ENCODE results near the gene OGDH. TPM values are rescaled to one million over a fixed set of nuclear protein-coding genes. Genes with fewer than 3 reads are reported as not detected.
"Not testable (repeated sequence)": the region's sequence is repeated elsewhere in the genome, so short reads cannot be mapped to it uniquely, and the experiment has no call there.

The OGDH gene
- total RNA-seq, 1 donor from 2014 or later, result 67.1 TPM

DNA sequence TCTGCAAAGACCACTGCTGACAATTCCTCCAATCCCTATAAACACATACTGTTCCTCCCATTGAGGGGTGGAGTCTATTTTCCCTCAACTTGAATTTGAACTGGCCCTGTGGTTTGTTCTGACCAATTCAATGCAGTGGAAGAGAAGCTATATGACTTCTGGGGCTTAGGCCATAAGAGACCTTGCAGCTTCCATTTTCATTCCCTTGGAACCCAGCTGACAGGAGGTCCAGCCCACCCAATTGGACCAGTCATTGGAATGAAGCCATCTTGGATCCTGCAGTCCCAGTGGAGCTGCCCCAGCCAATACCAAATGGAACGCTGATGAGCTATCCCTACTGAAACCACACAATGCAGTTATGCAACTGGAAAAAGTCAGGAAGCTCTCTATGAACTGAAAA lies 15.5 kb upstream of the OGDH start:
- DNase-seq (ENCODE audit: low spot score), result no peak
- H3K4me3 Mint-ChIP-seq (ENCODE audit: unreplicated experiment), result no peak overlapping the region
- no peaks in the 10 kb centered on the region for H3K9me3 Mint-ChIP-seq (ENCODE audit: unreplicated experiment)
- H3K36me3 Mint-ChIP-seq (ENCODE audit: low read depth, unreplicated experiment), result no peaks in the 10 kb centered on the region
- H3K27ac Mint-ChIP-seq (ENCODE audit: unreplicated experiment), result no peak overlapping the region
- TF ChIP-seq, protein P1, sequence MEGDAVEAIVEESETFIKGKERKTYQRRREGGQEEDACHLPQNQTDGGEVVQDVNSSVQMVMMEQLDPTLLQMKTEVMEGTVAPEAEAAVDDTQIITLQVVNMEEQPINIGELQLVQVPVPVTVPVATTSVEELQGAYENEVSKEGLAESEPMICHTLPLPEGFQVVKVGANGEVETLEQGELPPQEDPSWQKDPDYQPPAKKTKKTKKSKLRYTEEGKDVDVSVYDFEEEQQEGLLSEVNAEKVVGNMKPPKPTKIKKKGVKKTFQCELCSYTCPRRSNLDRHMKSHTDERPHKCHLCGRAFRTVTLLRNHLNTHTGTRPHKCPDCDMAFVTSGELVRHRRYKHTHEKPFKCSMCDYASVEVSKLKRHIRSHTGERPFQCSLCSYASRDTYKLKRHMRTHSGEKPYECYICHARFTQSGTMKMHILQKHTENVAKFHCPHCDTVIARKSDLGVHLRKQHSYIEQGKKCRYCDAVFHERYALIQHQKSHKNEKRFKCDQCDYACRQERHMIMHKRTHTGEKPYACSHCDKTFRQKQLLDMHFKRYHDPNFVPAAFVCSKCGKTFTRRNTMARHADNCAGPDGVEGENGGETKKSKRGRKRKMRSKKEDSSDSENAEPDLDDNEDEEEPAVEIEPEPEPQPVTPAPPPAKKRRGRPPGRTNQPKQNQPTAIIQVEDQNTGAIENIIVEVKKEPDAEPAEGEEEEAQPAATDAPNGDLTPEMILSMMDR (IDR thresholded peaks at IDR 0.05; ENCODE audit: unreplicated experiment), result no peak
- no peaks in the 10 kb centered on the region for H3K27me3 Mint-ChIP-seq (ENCODE audit: unreplicated experiment)
- no peaks in the 10 kb centered on the region for H3K4me1 Mint-ChIP-seq (ENCODE audit: unreplicated experiment)

DNA sequence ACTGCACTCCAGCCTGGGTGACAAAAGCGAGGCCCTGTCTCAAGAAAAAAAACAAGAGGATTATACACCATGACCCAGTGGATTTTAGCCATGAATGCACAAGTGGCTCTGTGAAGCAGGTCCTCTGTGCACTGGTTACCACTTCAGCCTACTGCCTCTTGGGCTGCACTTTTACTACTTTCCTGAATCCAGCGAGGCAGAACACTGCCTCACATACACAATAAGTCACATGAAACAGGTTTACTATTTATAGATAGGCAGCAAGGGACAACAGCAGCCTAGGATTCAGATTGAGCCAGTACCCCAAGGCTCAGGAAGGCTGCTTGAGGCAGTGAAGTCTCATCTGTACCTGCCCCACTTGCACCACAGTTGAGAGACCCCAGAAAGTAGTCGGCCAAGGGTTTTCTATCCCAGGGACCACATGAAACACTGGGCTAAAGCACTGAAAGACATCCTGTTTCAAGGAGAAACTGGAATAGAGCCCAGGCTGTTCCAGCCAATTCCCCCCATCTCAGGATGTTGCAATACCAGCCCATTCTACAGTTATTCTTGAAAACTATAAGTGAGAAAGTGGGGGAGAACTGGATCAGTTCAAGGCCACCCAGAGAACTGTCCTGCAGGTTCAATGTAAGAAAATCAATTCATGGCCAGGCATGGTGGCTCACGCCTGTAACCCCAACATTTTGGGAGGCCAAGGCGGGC lies 10.3 kb upstream of the OGDH start:
- no peaks in the 10 kb centered on the region for H3K36me3 Mint-ChIP-seq (ENCODE audit: low read depth, unreplicated experiment)
- no peaks in the 10 kb centered on the region for H3K9me3 Mint-ChIP-seq (ENCODE audit: unreplicated experiment)
- TF ChIP-seq, protein P1 (IDR thresholded peaks at IDR 0.05; ENCODE audit: unreplicated experiment), result no peak
- DNase-seq (ENCODE audit: low spot score), result no peak
- H3K4me1 Mint-ChIP-seq (ENCODE audit: unreplicated experiment), result no peaks in the 10 kb centered on the region
- H3K27me3 Mint-ChIP-seq (ENCODE audit: unreplicated experiment), result peaks cover 3% of the 10 kb centered on the region
- H3K4me3 Mint-ChIP-seq (ENCODE audit: unreplicated experiment), result no peak overlapping the region
- H3K27ac Mint-ChIP-seq (ENCODE audit: unreplicated experiment), result no peak overlapping the region

DNA sequence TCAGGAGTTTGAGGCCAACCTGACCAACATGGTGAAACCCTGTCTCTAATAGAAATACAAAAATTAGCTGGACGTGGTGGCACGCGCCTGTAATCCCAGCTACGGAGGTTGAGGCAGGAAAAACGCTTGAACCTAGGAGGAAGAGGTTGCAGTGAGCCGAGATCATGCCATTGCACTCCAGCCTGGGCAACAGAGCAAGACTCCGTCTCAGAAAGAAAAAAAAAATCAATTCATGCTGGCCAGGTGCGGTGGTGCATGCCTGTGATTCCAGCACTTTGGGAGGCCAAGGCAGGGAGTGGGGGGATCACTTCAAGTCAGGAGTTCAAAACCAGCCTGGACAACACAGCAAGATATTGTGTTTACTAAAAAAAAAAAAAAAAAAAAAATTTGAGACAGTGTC lies 9.2 kb upstream of the OGDH start:
- DNase-seq (ENCODE audit: low spot score); H3K4me1 Mint-ChIP-seq (ENCODE audit: unreplicated experiment); H3K4me3 Mint-ChIP-seq (ENCODE audit: unreplicated experiment); H3K36me3 Mint-ChIP-seq (ENCODE audit: low read depth, unreplicated experiment); H3K9me3 Mint-ChIP-seq (ENCODE audit: unreplicated experiment); H3K27ac Mint-ChIP-seq (ENCODE audit: unreplicated experiment); H3K27me3 Mint-ChIP-seq (ENCODE audit: unreplicated experiment): not testable (repeated sequence)

DNA sequence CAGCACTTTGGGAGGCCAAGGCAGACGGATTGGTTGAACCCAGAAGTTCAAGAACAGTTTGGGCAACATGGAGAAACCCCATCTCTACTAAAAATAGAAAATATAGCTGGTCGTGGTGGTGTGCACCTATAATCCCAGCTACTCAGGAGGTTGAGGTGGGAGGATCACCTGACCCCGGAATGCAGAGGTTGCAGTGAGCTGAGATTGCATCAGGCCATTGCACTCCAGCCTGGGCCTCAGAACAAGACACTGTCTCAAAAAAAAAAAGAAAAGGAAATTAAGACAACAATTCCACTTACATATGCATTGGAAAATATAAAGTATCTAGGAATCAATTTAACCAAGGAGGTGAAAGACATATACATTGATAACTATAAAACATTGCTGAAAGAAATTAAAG lies 7.2 kb upstream of the OGDH start:
- H3K36me3 Mint-ChIP-seq (ENCODE audit: low read depth, unreplicated experiment), result no peaks in the 10 kb centered on the region
- no peak overlapping the region for H3K27ac Mint-ChIP-seq (ENCODE audit: unreplicated experiment)
- no peaks in the 10 kb centered on the region for H3K4me1 Mint-ChIP-seq (ENCODE audit: unreplicated experiment)
- H3K27me3 Mint-ChIP-seq (ENCODE audit: unreplicated experiment), result peaks cover 3% of the 10 kb centered on the region
- TF ChIP-seq, protein P1 (IDR thresholded peaks at IDR 0.05; ENCODE audit: unreplicated experiment), result no peak
- DNase-seq (ENCODE audit: low spot score), result no peak
- H3K9me3 Mint-ChIP-seq (ENCODE audit: unreplicated experiment), result no peaks in the 10 kb centered on the region
- H3K4me3 Mint-ChIP-seq (ENCODE audit: unreplicated experiment), result no peak overlapping the region

DNA sequence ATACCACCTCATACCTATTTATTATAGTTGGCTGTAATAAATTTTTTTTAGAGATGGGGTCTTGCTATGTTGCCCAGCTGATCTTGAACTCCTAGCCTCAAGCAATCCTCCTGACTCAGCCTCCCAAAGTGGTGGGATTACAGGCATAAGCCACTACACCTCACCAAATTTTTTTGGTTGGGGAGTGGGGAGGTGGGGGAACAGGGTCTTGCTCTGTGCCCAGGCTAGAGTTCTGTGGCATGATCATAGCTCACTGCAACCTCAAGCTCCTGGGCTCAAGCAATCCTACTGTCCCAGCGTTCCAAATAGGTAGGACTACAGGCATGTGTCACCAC lies 3.9 kb upstream of the OGDH start:
- Mint-ChIP-seq H3K9me3 (ENCODE audit: unreplicated experiment) (no peaks in the 10 kb centered on the region), H3K4me1 (ENCODE audit: unreplicated experiment) (peaks cover 9% of the 10 kb centered on the region), H3K4me3 (ENCODE audit: unreplicated experiment) (no peak overlapping the region), H3K27me3 (ENCODE audit: unreplicated experiment) (peaks cover 8% of the 10 kb centered on the region), H3K36me3 (ENCODE audit: low read depth, unreplicated experiment) (peaks cover 5% of the 10 kb centered on the region), H3K27ac (ENCODE audit: unreplicated experiment) (no peak overlapping the region)
- TF ChIP-seq, protein P1 (IDR thresholded peaks at IDR 0.05; ENCODE audit: unreplicated experiment), result no peak
- DNase-seq (ENCODE audit: low spot score), result no peak
